ENCODE measurements around the gene FBXO28.

- no peak for TF ChIP-seq POLR2A (IDR thresholded peaks at IDR 0.05)
- no peak for TF ChIP-seq CTCF (IDR thresholded peaks at IDR 0.05)
These were observed 74.4 kb downstream of the FBXO28 start for GRCh38 chr1:224188286-224188685.
